Thoracic aorta (tissue), 2 donors: ENCODE measurements around the gene HIC1. TPM values are rescaled to one million over a fixed set of nuclear protein-coding genes. Genes with fewer than 3 reads are reported as not detected.

Experiments used
- ATAC-seq: fragments of 150-250 bp; one replicate; pipeline ENCODE4 v1.8.0; 2017; ENCODE audit warnings: low read depth; ENCODE audit not compliant: insufficient number of reproducible peaks, low FRiP score
- DNase-seq: peaks from one replicate; pipeline ENCODE4 v3.0.0-alpha.2; 2020; ENCODE audit warnings: low spot score
- H3K27ac ChIP-seq, 2 donors: fragments of 200-600 bp; sonication (generic); 1 replicate in 1 of 2; 2 replicates in 1 of 2; pipeline ENCODE4 v1.5.1; 2016; ENCODE audit warnings: mild to moderate bottlenecking in 2 of 2, moderate library complexity in 2 of 2
- H3K27me3 ChIP-seq: fragments of 200-600 bp; sonication (generic); replicated peaks from 2 replicates; pipeline ENCODE4 v1.6.0; 2016; ENCODE audit warnings: mild to moderate bottlenecking; ENCODE audit not compliant: insufficient read depth
- H3K36me3 ChIP-seq: fragments of 200-600 bp; sonication (generic); one replicate; pipeline ENCODE4 v1.5.1; 2016
- H3K4me1 ChIP-seq, 2 donors: fragments of 200-600 bp; sonication (generic); 1 replicate in 1 of 2; 2 replicates in 1 of 2; pipeline versions ENCODE4 v1.5.1 to v1.6.0; 2016; ENCODE audit warnings: low read depth in 2 of 2, mild to moderate bottlenecking in 1 of 2; ENCODE audit not compliant: control insufficient read depth in 1 of 2
- H3K4me3 ChIP-seq: fragments of 200-600 bp; sonication (generic); 2 replicates; pipeline ENCODE4 v1.5.1; 2016; ENCODE audit warnings: mild to moderate bottlenecking
- H3K9me3 ChIP-seq: fragments of 200-600 bp; sonication (generic); 2 replicates; pipeline ENCODE4 v1.5.1; 2016
- CTCF ChIP-seq: fragments of 200-600 bp; sonication (generic); IDR thresholded peaks from one replicate; pipeline ENCODE4 v1.5.1; 2019; ENCODE audit warnings: antibody characterized with exemption
- total RNA-seq, 2 donors: library from RNA; depleted of rRNA; stranded (reverse); fragments of >200 nt; gene quantifications; one replicate each; pipeline versions ENCODE4 v1.1.0 to v1.2.3, GENCODE V29; 2016

HIC1 gene
- total RNA-seq, 2 donors from 2014 or later, result 38.3 to 53.9 TPM

GRCh38 chr17:2033153-2033552, 21.8 kb upstream of the HIC1 start:
- H3K36me3 ChIP-seq, result peaks cover 19% of the 10 kb centered on the region
- H3K4me3 ChIP-seq, result no peak overlapping the region
- TF ChIP-seq CTCF, result no peak
- ATAC-seq, result no peak
- H3K27ac ChIP-seq, result no peak overlapping the region
- DNase-seq, result no peak
- peaks cover 4 to 22% of the 10 kb centered on the region in 2 donors for H3K4me1 ChIP-seq
- H3K9me3 ChIP-seq, result no peaks in the 10 kb centered on the region
- no peaks in the 10 kb centered on the region for H3K27me3 ChIP-seq

GRCh38 chr17:2034157-2034556, 20.7 kb upstream of the HIC1 start:
- Histone ChIP-seq H3K4me1 (peaks cover 4 to 19% of the 10 kb centered on the region in 2 donors), H3K27ac (no peak overlapping the region), H3K4me3 (no peak overlapping the region), H3K27me3 (no peaks in the 10 kb centered on the region), H3K9me3 (no peaks in the 10 kb centered on the region), H3K36me3 (peaks cover 19% of the 10 kb centered on the region)
- TF ChIP-seq CTCF, result no peak
- no peak for DNase-seq
- no peak for ATAC-seq

GRCh38 chr17:2034806-2035540, 19.9 kb upstream of the HIC1 start:
- H3K27ac ChIP-seq, result no peak overlapping the region
- DNase-seq (no peak), ATAC-seq (no peak)
- no peaks in the 10 kb centered on the region for H3K9me3 ChIP-seq
- peaks cover 4 to 14% of the 10 kb centered on the region in 2 donors for H3K4me1 ChIP-seq
- H3K36me3 ChIP-seq, result peaks cover 19% of the 10 kb centered on the region
- H3K27me3 ChIP-seq, result no peaks in the 10 kb centered on the region
- no peak overlapping the region for H3K4me3 ChIP-seq
- no peak for TF ChIP-seq CTCF

GRCh38 chr17:2035541-2036488, 19.1 kb upstream of the HIC1 start:
- H3K9me3 ChIP-seq, result no peaks in the 10 kb centered on the region
- no peak for DNase-seq
- H3K4me1 ChIP-seq, result peaks cover 3 to 12% of the 10 kb centered on the region in 2 donors
- H3K4me3 ChIP-seq, result no peak overlapping the region
- ATAC-seq, result no peak
- H3K27me3 ChIP-seq, result no peaks in the 10 kb centered on the region
- no peak for TF ChIP-seq CTCF
- no peak overlapping the region for H3K27ac ChIP-seq
- H3K36me3 ChIP-seq, result peaks cover 19% of the 10 kb centered on the region

GRCh38 chr17:2037155-2037554, 17.7 kb upstream of the HIC1 start:
- H3K27ac ChIP-seq, result no peak overlapping the region
- H3K9me3 ChIP-seq, result no peaks in the 10 kb centered on the region
- H3K36me3 ChIP-seq, result peaks cover 19% of the 10 kb centered on the region
- H3K4me3 ChIP-seq, result no peak overlapping the region
- no peak for TF ChIP-seq CTCF
- ATAC-seq (no peak), DNase-seq (no peak)
- no peaks in the 10 kb centered on the region for H3K27me3 ChIP-seq
- H3K4me1 ChIP-seq, result peaks cover 0 to 7% of the 10 kb centered on the region in 2 donors
